Activated T-cell treated with anti-CD3 and anti-CD28 coated beads, Interleukin-2, amount 50 U/mL, for 72 hours (primary cell): ENCODE data around the gene CAMK2G. TPM values are rescaled to one million over a fixed set of nuclear protein-coding genes. Genes with fewer than 3 reads are reported as not detected.

Experiments used
- ATAC-seq, 2 donors: fragments of 150-1000 bp; cut with Tn5 transposase; replicated peaks in 1 of 2; 2 replicates each; pipeline ENCODE4 v1.10.0; 2021; ENCODE audit warnings: moderate library complexity in 2 of 2, mild to moderate bottlenecking in 1 of 2
- DNase-seq, 2 donors: peaks; one replicate each; pipeline ENCODE4 v3.0.0; 2021 to 2022; ENCODE audit warnings: mixed read lengths in 1 of 2
- H3K27ac Mint-ChIP-seq: one replicate; pipeline ENCODE4 v1.8.0; 2022; ENCODE audit warnings: mild to moderate bottlenecking, moderate library complexity, mixed read lengths
- H3K27me3 Mint-ChIP-seq: one replicate; pipeline ENCODE4 v1.8.0; 2022; ENCODE audit warnings: low read depth, mixed read lengths
- H3K36me3 Mint-ChIP-seq, 2 donors: one replicate each; pipeline ENCODE4 v1.8.0; 2022; ENCODE audit warnings: mixed read lengths in 2 of 2, mild to moderate bottlenecking in 1 of 2; ENCODE audit not compliant: insufficient read depth in 2 of 2
- H3K4me1 Mint-ChIP-seq: one replicate; pipeline ENCODE4 v1.8.0; 2022; ENCODE audit warnings: low read depth, mixed read lengths
- H3K4me3 Mint-ChIP-seq, 2 donors: one replicate each; pipeline ENCODE4 v1.8.0; 2022; ENCODE audit warnings: mild to moderate bottlenecking in 2 of 2, mixed read lengths in 2 of 2, moderate library complexity in 2 of 2
- H3K9me3 Mint-ChIP-seq, 2 donors: one replicate each; pipeline ENCODE4 v1.8.0; 2022; ENCODE audit warnings: mixed read lengths in 2 of 2
- total RNA-seq, 2 donors: library from RNA; stranded (reverse); gene quantifications; one replicate each; pipeline ENCODE4 v1.2.3, GENCODE V29; 2022

The CAMK2G gene
- total RNA-seq, 2 donors from 2014 or later, result 25.0 to 30.3 TPM

GRCh38 chr10:73910401-73910763, 36.0 kb upstream of the CAMK2G start:
- Mint-ChIP-seq H3K9me3 (no peaks in the 10 kb centered on the region), H3K27me3 (peaks cover 65% of the 10 kb centered on the region), H3K4me3 (peak overlapping the region; percentile 77 to 89), H3K36me3 (no peaks in the 10 kb centered on the region), H3K4me1 (peaks cover 41% of the 10 kb centered on the region), H3K27ac (no peak overlapping the region)
- peak; percentile 19 to 21 for DNase-seq
- ATAC-seq, result peak; percentile 14 to 43

GRCh38 chr10:73909540-73910115, 35.3 kb upstream of the CAMK2G start:
- H3K4me1 Mint-ChIP-seq, result peaks cover 41% of the 10 kb centered on the region
- no peak overlapping the region for H3K27ac Mint-ChIP-seq
- DNase-seq, result no peak
- peaks cover 66% of the 10 kb centered on the region for H3K27me3 Mint-ChIP-seq
- no peaks in the 10 kb centered on the region for H3K36me3 Mint-ChIP-seq
- peak overlapping the region; percentile 73 to 77 for H3K4me3 Mint-ChIP-seq
- no peaks in the 10 kb centered on the region for H3K9me3 Mint-ChIP-seq
- no peak for ATAC-seq

- H3K9me3 Mint-ChIP-seq, result no peaks in the 10 kb centered on the region
- DNase-seq (peak; percentile 56 to 61), ATAC-seq (peak; percentile 73 to 80)
- H3K36me3 Mint-ChIP-seq, result no peaks in the 10 kb centered on the region
- no peak overlapping the region for H3K27ac Mint-ChIP-seq
- H3K27me3 Mint-ChIP-seq, result peaks cover 65% of the 10 kb centered on the region
- H3K4me3 Mint-ChIP-seq, result peak overlapping the region; percentile 69 to 73
- peaks cover 41% of the 10 kb centered on the region for H3K4me1 Mint-ChIP-seq
Measured at GRCh38 chr10:73908853-73909539, 34.6 kb upstream of the CAMK2G start.

GRCh38 chr10:73907841-73908517, 33.6 kb upstream of the CAMK2G start:
- peaks cover 41% of the 10 kb centered on the region for H3K4me1 Mint-ChIP-seq
- no peaks in the 10 kb centered on the region for H3K9me3 Mint-ChIP-seq
- H3K27ac Mint-ChIP-seq, result no peak overlapping the region
- H3K27me3 Mint-ChIP-seq, result peaks cover 55% of the 10 kb centered on the region
- no peak for DNase-seq
- ATAC-seq, result no peak
- peak overlapping the region; percentile 69 to 73 for H3K4me3 Mint-ChIP-seq
- H3K36me3 Mint-ChIP-seq, result no peaks in the 10 kb centered on the region

GRCh38 chr10:73906524-73907447, 32.4 kb upstream of the CAMK2G start:
- Mint-ChIP-seq H3K9me3 (no peaks in the 10 kb centered on the region), H3K36me3 (no peaks in the 10 kb centered on the region), H3K4me1 (peaks cover 39% of the 10 kb centered on the region), H3K27ac (no peak overlapping the region), H3K27me3 (peaks cover 50% of the 10 kb centered on the region), H3K4me3 (no peak overlapping the region)
- ATAC-seq (no peak), DNase-seq (no peak)

- no peak overlapping the region for H3K4me3 Mint-ChIP-seq
- no peak overlapping the region for H3K27ac Mint-ChIP-seq
- ATAC-seq (no peak), DNase-seq (no peak)
- H3K36me3 Mint-ChIP-seq, result no peaks in the 10 kb centered on the region
- no peaks in the 10 kb centered on the region for H3K9me3 Mint-ChIP-seq
- H3K27me3 Mint-ChIP-seq, result peaks cover 42% of the 10 kb centered on the region
- H3K4me1 Mint-ChIP-seq, result peaks cover 28% of the 10 kb centered on the region
Measured at GRCh38 chr10:73905256-73906020, 31.1 kb upstream of the CAMK2G start.

- Mint-ChIP-seq H3K27me3 (peaks cover 29% of the 10 kb centered on the region), H3K4me1 (no peaks in the 10 kb centered on the region), H3K36me3 (no peaks in the 10 kb centered on the region), H3K27ac (no peak overlapping the region), H3K9me3 (no peaks in the 10 kb centered on the region), H3K4me3 (no peak overlapping the region)
- ATAC-seq (no peak), DNase-seq (no peak)
Measured at GRCh38 chr10:73902351-73902750, 28.0 kb upstream of the CAMK2G start.

GRCh38 chr10:73901261-73901660, 26.9 kb upstream of the CAMK2G start:
- H3K27me3 Mint-ChIP-seq, result peaks cover 22% of the 10 kb centered on the region
- H3K4me3 Mint-ChIP-seq, result no peak overlapping the region
- no peak for ATAC-seq
- H3K36me3 Mint-ChIP-seq, result no peaks in the 10 kb centered on the region
- H3K4me1 Mint-ChIP-seq, result no peaks in the 10 kb centered on the region
- no peak for DNase-seq
- no peaks in the 10 kb centered on the region for H3K9me3 Mint-ChIP-seq
- H3K27ac Mint-ChIP-seq, result no peak overlapping the region

GRCh38 chr10:73900064-73900463, 25.7 kb upstream of the CAMK2G start:
- no peak for ATAC-seq
- Mint-ChIP-seq H3K9me3 (no peaks in the 10 kb centered on the region), H3K27ac (no peak overlapping the region), H3K27me3 (peaks cover 15% of the 10 kb centered on the region), H3K4me1 (no peaks in the 10 kb centered on the region), H3K4me3 (no peak overlapping the region), H3K36me3 (no peaks in the 10 kb centered on the region)
- DNase-seq, result no peak

GRCh38 chr10:73899423-73899822, 25.1 kb upstream of the CAMK2G start:
- Mint-ChIP-seq H3K4me3 (no peak overlapping the region), H3K4me1 (peaks cover 6% of the 10 kb centered on the region), H3K9me3 (no peaks in the 10 kb centered on the region), H3K27me3 (peaks cover 15% of the 10 kb centered on the region), H3K36me3 (no peaks in the 10 kb centered on the region), H3K27ac (no peak overlapping the region)
- DNase-seq, result no peak
- no peak for ATAC-seq

- no peak for ATAC-seq
- Mint-ChIP-seq H3K4me3 (no peak overlapping the region), H3K27ac (no peak overlapping the region)
Measured at GRCh38 chr10:73898730-73899410, 24.5 kb upstream of the CAMK2G start.

GRCh38 chr10:73897693-73898092, 23.3 kb upstream of the CAMK2G start:
- no peak for DNase-seq
- no peak overlapping the region for H3K4me3 Mint-ChIP-seq
- no peaks in the 10 kb centered on the region for H3K36me3 Mint-ChIP-seq
- peaks cover 25% of the 10 kb centered on the region for H3K27me3 Mint-ChIP-seq
- ATAC-seq, result no peak
- H3K27ac Mint-ChIP-seq, result no peak overlapping the region
- no peaks in the 10 kb centered on the region for H3K9me3 Mint-ChIP-seq
- H3K4me1 Mint-ChIP-seq, result peaks cover 10% of the 10 kb centered on the region

More at GRCh38 chr10:73898730-73899410, 24.5 kb upstream of the CAMK2G start:
- H3K36me3 Mint-ChIP-seq, result no peaks in the 10 kb centered on the region
- peaks cover 15% of the 10 kb centered on the region for H3K27me3 Mint-ChIP-seq
- DNase-seq, result no peak
- H3K9me3 Mint-ChIP-seq, result no peaks in the 10 kb centered on the region
- H3K4me1 Mint-ChIP-seq, result peaks cover 10% of the 10 kb centered on the region
